Measurements from ENCODE around the gene ASGR2.
"Not testable (repeated sequence)": the region's sequence is repeated elsewhere in the genome, so short reads cannot be mapped to it uniquely, and the experiment has no call there.

ASGR2 gene

DNA sequence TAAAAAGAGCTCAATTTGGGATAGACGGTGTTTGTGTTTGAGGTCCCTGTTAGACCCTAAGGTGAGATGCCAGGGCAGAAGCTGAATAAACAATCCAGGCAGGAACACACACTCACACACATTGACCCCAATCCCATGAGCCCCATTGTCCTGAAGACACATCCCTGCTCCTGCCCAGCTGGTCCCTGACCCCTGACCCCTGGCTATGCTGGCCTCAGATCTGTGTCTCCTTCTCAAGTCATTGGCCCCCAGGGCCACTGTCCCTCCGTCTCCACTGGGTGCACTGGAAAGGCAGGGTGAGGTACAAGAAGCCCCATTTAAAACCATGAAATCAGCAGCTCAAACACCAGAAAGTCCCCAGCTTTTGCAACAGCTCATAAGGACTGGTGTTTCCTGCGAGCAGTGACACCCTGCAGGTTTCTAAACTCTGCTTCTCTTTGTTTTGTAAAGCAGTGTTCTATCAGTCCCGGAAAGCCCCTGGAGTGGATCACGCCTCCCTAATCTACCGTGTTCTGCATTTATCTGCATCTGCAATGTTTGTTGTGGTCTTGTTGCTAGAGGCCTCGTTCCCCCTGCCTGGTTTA, 18.0 kb upstream of the ASGR2 start:
- Mint-ChIP-seq H3K4me3 (no peak overlapping the region), H3K36me3 (ENCODE audit: low read depth) (no peaks in the 10 kb centered on the region), H3K27me3 (peaks cover 17% of the 10 kb centered on the region), H3K4me1 (peaks cover 23% of the 10 kb centered on the region), H3K27ac (peak overlapping the region; percentile 80), H3K9me3 (no peaks in the 10 kb centered on the region)
- peak; percentile 37 for DNase-seq
- ATAC-seq, result peak; percentile 80

DNA sequence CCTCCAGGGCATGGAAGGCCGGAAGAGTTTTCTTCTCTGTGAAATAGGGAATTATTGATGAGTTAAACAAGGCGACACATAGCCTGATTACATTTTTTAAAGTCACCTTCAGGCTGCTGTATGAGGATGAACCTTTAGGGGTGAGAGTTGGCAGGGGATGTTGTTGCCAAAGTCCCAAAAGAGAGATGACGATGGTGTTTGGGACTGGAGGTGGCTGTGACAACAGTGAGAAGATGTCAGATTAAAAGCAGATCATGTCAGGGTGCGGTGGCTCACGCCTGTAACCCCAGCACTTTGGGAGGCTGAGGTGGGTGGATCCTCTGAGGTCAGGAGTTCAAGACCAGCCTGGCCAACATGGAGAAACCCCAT, 16.8 kb upstream of the ASGR2 start:
- no peaks in the 10 kb centered on the region for H3K9me3 Mint-ChIP-seq
- DNase-seq (no peak), ATAC-seq (no peak)
- H3K27ac Mint-ChIP-seq, result peak overlapping the region; percentile 6
- peaks cover 23% of the 10 kb centered on the region for H3K4me1 Mint-ChIP-seq
- H3K36me3 Mint-ChIP-seq (ENCODE audit: low read depth), result no peaks in the 10 kb centered on the region
- no peak overlapping the region for H3K4me3 Mint-ChIP-seq
- H3K27me3 Mint-ChIP-seq, result peaks cover 10% of the 10 kb centered on the region

DNA sequence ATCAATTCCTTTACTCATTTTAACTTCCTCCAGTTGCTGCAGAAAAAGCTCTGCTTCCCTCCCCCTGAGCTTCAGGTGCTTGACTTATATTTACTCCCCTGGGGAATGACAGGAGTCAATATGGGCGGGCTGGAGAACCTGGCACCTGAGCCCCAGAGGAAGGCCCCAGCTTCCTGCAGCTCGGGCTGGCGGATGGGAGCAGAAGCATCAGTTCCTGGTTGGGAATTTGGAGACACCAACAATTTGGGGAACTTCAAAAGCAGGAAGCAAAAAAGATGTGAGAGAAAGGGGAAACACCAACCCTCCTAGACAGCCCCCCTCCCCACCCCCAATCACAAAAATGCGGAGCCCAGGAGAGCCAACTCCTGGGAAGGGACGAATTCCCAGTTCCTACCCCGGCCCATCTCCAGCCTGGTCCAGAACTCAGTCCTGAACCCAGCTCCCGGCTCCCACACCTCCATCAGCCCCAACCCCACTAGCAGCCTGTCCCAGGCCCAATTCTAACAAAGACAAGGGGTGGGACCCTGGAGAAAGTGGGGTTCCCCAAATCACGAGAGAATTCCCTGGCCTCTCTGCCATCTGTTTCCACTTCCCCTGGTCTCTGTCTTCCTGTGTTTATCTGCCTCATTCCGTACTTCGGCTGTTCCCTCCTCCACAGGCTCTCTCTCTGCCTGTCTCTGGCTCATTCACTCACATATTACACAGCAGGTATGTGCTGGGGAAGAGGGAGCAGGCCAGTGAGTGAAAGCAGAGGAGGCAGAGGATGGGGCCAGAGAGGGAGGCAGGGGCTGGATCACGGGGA, 16.2 kb upstream of the ASGR2 start:
- Mint-ChIP-seq H3K27ac (peak overlapping the region; percentile 6), H3K27me3 (peaks cover 10% of the 10 kb centered on the region), H3K36me3 (ENCODE audit: low read depth) (no peaks in the 10 kb centered on the region), H3K4me1 (peaks cover 23% of the 10 kb centered on the region), H3K4me3 (no peak overlapping the region), H3K9me3 (no peaks in the 10 kb centered on the region)
- no peak for ATAC-seq
- DNase-seq, result no peak

DNA sequence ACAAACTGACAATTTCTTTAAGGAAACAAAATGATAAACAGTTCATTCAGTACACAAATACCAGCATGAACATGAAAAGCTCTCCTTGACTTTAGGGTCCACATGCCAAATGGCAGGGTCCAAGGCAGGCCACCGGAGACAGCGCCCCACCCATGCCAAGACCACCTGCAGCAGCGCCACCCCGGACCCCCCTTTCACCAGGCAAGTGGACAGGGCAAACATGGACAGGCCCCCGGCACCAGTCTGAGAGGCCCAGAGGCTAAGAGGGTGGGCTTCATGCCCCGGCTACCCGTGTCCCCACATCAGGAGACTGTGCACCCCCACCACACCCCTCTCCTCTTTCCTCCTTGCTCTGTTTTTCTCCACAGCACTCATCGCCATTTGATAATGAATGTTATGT, 14.7 kb upstream of the ASGR2 start:
- peaks cover 23% of the 10 kb centered on the region for H3K4me1 Mint-ChIP-seq
- DNase-seq (no peak), ATAC-seq (no peak)
- no peak overlapping the region for H3K27ac Mint-ChIP-seq
- H3K4me3 Mint-ChIP-seq, result no peak overlapping the region
- no peaks in the 10 kb centered on the region for H3K9me3 Mint-ChIP-seq
- no peaks in the 10 kb centered on the region for H3K36me3 Mint-ChIP-seq (ENCODE audit: low read depth)
- peaks cover 10% of the 10 kb centered on the region for H3K27me3 Mint-ChIP-seq

DNA sequence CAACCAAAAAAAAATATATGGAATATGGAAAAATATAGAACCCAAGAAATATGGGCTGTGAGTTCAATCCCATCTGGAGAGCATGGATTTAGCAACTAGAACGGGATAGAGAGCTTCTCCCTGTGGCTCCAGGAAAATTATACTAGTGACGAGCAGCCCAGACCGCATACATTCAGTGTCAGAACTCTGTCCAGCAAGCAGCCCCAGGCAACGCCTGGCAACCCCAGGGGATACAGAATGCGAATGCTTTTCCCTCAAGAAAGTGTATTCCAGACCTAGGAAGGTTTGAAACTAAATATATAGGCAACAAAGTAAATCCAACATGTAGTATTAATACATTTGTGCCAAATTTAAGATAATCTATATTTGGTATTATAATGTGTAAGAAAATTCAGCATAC, 13.5 kb upstream of the ASGR2 start:
- Mint-ChIP-seq H3K27ac (no peak overlapping the region), H3K4me1 (peaks cover 17% of the 10 kb centered on the region), H3K36me3 (ENCODE audit: low read depth) (no peaks in the 10 kb centered on the region), H3K9me3 (no peaks in the 10 kb centered on the region), H3K27me3 (peaks cover 10% of the 10 kb centered on the region), H3K4me3 (no peak overlapping the region)
- ATAC-seq, result no peak
- DNase-seq, result no peak

DNA sequence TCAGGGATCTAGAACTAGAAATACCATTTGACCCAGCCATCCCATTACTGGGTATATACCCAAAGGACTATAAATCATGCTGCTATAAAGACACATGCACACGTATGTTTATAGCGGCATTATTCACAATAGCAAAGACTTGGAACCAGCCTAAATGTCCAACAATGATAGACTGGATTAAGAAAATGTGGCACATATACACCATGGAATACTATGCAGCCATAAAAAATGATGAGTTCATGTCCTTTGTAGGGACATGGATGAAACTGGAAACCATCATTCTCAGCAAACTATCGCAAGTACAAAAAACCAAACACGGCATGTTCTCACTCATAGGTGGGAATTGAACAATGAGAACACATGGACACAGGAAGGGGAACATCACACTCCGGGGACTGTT, 12.9 kb upstream of the ASGR2 start:
- DNase-seq; H3K27ac Mint-ChIP-seq; H3K36me3 Mint-ChIP-seq (ENCODE audit: low read depth); ATAC-seq; H3K4me3 Mint-ChIP-seq; H3K9me3 Mint-ChIP-seq: not testable (repeated sequence)
- H3K4me1 Mint-ChIP-seq, result peaks cover 13% of the 10 kb centered on the region
- H3K27me3 Mint-ChIP-seq, result peaks cover 10% of the 10 kb centered on the region

DNA sequence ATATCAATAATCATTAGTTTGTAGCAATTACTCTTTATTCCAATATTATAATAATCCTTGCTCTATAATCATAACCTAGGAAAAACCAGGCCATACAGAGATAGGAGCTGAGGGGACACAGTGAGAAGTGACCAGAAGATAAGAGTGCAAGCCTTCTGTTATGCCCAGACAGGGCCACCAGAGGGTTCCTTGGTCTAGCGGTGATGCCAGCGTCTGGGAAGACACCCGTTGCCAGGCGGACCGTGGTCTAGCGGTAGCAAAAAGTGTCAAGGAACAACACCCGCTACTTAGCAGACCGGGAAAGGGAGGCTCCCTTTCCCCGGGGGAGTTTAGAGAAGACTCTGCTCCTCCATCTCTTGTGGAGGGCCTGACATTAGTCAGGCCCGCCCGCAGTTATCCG, 11.8 kb upstream of the ASGR2 start:
- H3K4me3 Mint-ChIP-seq; H3K9me3 Mint-ChIP-seq; H3K36me3 Mint-ChIP-seq (ENCODE audit: low read depth); H3K27me3 Mint-ChIP-seq; ATAC-seq; H3K27ac Mint-ChIP-seq; DNase-seq; H3K4me1 Mint-ChIP-seq: not testable (repeated sequence)

DNA sequence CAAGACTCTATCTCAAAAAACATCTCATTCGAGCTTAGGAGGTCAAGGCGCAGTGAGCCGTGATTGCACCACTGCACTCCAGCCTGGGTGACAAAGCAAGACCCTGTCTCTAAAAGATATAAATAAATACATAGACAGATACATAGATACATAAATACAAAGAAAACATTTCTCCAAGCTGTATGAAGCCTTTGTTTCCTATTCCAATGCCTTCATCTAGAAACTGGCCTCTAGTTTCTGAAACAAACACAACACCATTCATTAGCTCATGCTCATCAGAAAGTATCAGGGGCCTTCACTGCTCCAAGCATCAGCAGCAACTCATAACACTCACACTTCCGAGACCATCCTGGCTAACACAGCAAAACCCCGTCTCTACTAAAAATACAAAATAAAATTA, 10.3 kb upstream of the ASGR2 start:
- Mint-ChIP-seq H3K27ac (no peak overlapping the region), H3K4me1 (no peaks in the 10 kb centered on the region)

DNA sequence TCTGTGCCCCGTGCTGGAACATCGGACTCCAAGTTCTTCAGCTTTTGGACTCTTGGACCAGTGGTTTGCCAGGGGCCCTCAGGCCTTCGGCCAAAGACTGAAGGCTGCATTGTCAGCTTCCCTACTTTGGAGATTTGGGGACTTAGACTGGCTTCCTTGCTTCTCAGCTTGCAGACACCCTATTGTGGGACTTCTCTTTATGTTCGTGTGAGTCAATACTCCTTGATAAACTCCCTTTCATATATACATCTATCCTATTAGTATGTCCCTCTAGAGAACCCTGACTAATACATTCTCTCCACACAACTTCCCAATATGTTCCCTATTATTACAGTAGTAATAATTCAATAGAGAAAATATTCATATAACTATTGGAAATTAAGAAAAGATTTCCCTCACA, 9.2 kb upstream of the ASGR2 start:
- peaks cover 17% of the 10 kb centered on the region for H3K27me3 Mint-ChIP-seq
- H3K9me3 Mint-ChIP-seq, result no peaks in the 10 kb centered on the region
- H3K36me3 Mint-ChIP-seq (ENCODE audit: low read depth), result no peaks in the 10 kb centered on the region
- ATAC-seq (no peak), DNase-seq (no peak)
- H3K4me3 Mint-ChIP-seq, result no peak overlapping the region
- no peaks in the 10 kb centered on the region for H3K4me1 Mint-ChIP-seq
- no peak overlapping the region for H3K27ac Mint-ChIP-seq

More for the DNA sequence above, 10.3 kb upstream of the ASGR2 start:
- Mint-ChIP-seq H3K27me3 (peaks cover 11% of the 10 kb centered on the region), H3K36me3 (ENCODE audit: low read depth) (no peaks in the 10 kb centered on the region), H3K9me3 (no peaks in the 10 kb centered on the region), H3K4me3 (no peak overlapping the region)
- DNase-seq, result no peak
- ATAC-seq, result no peak

DNA sequence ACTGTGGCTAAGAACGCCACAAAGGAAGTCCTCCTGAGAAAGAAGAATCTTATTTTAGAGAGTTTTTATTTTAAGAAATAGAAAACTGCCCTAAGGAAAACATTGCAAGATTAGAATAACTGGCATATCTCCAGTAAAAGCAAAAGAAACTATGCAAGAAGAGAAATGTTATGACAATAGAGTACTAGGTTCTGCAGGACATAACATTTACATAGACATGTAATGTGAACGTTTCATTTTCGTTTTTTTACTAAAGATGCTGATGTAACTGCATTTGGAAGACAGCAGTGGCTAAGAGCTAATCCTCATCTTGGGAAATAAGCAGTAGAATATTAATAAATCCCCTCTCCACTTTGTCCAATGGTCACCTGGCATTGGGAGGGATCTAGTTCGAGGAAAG, 7.8 kb upstream of the ASGR2 start:
- DNase-seq (no peak), ATAC-seq (no peak)
- no peaks in the 10 kb centered on the region for H3K9me3 Mint-ChIP-seq
- no peak overlapping the region for H3K27ac Mint-ChIP-seq
- H3K27me3 Mint-ChIP-seq, result peaks cover 17% of the 10 kb centered on the region
- H3K4me3 Mint-ChIP-seq, result no peak overlapping the region
- no peaks in the 10 kb centered on the region for H3K36me3 Mint-ChIP-seq (ENCODE audit: low read depth)
- no peaks in the 10 kb centered on the region for H3K4me1 Mint-ChIP-seq

DNA sequence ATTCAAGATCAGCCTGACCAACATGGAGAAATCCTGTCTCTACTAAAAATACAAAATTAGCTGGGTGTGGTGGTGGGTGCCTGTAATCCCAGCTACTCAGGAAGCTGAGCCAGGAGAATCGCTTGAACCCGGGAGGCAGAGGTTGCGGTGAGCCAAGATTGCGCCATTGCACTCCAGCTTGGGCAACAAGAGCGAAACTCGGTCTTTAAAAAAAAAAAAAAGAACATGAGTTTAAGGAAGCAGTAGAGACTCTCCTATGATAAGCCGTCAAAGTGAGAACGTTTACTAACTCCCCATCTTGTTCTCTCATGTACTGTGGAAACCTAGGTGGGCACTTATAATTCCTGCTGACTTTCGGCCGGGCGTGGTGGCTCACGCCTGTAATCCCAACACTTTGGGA, 6.0 kb upstream of the ASGR2 start:
- not testable (repeated sequence) for H3K36me3 Mint-ChIP-seq (ENCODE audit: low read depth); H3K27ac Mint-ChIP-seq; H3K4me1 Mint-ChIP-seq; H3K9me3 Mint-ChIP-seq; H3K4me3 Mint-ChIP-seq; DNase-seq; ATAC-seq
- peaks cover 17% of the 10 kb centered on the region for H3K27me3 Mint-ChIP-seq

DNA sequence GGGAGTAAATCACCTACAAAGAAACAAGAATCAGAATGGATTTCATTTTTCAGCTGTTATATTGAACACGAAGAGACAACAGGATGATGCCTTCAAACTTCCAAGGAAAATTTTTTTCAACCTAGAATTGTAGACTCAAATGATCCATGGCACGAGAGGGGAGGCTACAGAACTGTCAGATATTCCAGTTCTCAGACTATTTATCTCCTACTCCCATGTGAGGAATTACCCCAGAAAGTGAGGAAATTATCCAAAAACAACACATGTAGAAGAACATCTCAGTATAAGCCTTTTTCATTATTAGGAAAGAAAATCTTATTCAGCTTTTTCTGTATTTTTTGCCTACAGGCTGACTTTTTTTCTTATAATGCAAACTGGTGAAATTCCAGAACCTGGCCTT, 5.5 kb upstream of the ASGR2 start:
- no peak for DNase-seq
- H3K27ac Mint-ChIP-seq, result no peak overlapping the region
- no peaks in the 10 kb centered on the region for H3K4me1 Mint-ChIP-seq
- H3K36me3 Mint-ChIP-seq (ENCODE audit: low read depth), result no peaks in the 10 kb centered on the region
- H3K4me3 Mint-ChIP-seq, result no peak overlapping the region
- no peaks in the 10 kb centered on the region for H3K9me3 Mint-ChIP-seq
- ATAC-seq, result no peak
- H3K27me3 Mint-ChIP-seq, result peaks cover 17% of the 10 kb centered on the region

DNA sequence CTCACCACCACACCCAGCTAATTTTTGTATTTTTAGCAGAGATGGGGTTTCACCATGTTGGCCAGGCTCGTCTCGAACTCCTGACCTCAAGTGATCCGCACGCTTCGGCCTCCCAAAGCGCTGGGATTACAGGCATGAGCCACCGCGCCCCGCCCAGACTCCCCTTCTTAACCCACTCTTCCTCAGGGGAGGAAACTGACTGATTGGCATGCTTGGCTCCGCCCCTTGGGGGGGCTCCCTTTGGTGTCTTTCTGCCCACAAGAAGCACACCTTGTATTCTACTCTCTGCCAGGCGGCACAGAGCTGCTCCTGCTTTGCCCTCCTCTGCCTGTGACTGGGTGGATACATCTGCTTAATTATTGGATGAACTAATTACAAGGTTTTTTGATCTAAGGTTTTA, 4.7 kb upstream of the ASGR2 start:
- Mint-ChIP-seq H3K4me1 (no peaks in the 10 kb centered on the region), H3K36me3 (ENCODE audit: low read depth) (no peaks in the 10 kb centered on the region), H3K27ac (no peak overlapping the region), H3K9me3 (no peaks in the 10 kb centered on the region), H3K4me3 (no peak overlapping the region), H3K27me3 (peaks cover 17% of the 10 kb centered on the region)
- ATAC-seq (no peak), DNase-seq (no peak)

DNA sequence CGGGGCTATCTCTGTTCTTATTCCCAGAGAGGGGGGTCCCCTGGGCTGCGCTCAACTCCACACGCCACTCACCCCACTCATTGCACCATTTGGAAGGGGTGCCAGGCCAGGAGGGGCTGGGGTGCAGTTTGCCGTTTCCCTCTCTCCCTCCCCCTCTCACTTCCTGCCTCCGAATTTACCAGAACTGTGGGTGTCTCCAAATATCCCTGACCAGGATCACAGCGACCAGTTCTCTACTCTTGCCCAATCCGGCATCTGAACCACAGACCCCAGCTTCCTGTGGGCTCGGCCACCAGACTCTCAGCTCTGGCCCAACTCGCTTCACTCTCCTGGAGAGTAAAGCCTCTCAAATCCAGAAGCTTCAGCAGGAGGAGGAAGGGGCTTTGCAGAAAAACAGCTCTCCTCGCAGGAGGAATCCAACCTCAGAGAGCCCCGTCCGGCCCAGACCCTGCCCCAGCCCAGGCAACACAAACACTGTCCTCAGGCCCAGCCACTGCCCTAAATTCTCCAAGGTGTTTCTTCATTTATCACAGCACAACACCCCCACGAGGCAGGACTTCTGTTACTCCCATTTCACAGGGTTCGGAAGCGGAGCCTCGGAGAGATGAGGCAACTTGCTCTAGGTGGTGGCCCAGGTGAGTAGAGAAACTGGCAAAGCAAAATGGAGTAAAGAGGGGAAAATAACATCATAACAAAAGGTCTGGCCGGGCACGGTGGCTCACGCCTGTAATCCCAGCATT, 423 bp upstream of the ASGR2 start:
- Mint-ChIP-seq H3K4me3 (no peak overlapping the region), H3K27ac (no peak overlapping the region), H3K27me3 (peaks cover 7% of the 10 kb centered on the region), H3K4me1 (no peaks in the 10 kb centered on the region), H3K36me3 (ENCODE audit: low read depth) (no peaks in the 10 kb centered on the region), H3K9me3 (no peaks in the 10 kb centered on the region)
- DNase-seq, result no peak
- ATAC-seq, result no peak
